NOMO-1 (cell line): ENCODE results near the gene TMPRSS11F.

ENCODE experiments used
- DNase-seq, 2 experiments: peaks; one replicate each; lab custom pipeline; 2025; ENCODE audit not compliant: unreplicated experiment in 2 of 2; lab: John Stamatoyannopoulos, UW

TMPRSS11F gene

GRCh38 chr4:68079928-68080327, 49.7 kb downstream of the TMPRSS11F start:
- no peak for DNase-seq

- no peak for DNase-seq
Measured at GRCh38 chr4:68077737-68078136, 51.9 kb downstream of the TMPRSS11F start.

GRCh38 chr4:68077301-68077700, 52.4 kb downstream of the TMPRSS11F start:
- no peak for DNase-seq

GRCh38 chr4:68076194-68076593, 53.5 kb downstream of the TMPRSS11F start:
- DNase-seq = no peak

- DNase-seq = no peak
Measured at GRCh38 chr4:68074397-68074796, 55.3 kb downstream of the TMPRSS11F start.

GRCh38 chr4:68070302-68070701, 59.4 kb downstream of the TMPRSS11F start:
- DNase-seq = no peak

GRCh38 chr4:68062501-68062900, 67.2 kb downstream of the TMPRSS11F start:
- DNase-seq = no peak

GRCh38 chr4:68038272-68038671, 91.4 kb downstream of the TMPRSS11F start:
- DNase-seq = no peak

- no peak for DNase-seq
Measured at GRCh38 chr4:68021185-68021584, 108.5 kb downstream of the TMPRSS11F start.

- DNase-seq = no peak
Measured at GRCh38 chr4:68011684-68012083, 118.0 kb downstream of the TMPRSS11F start.
